ENCODE measurements around the gene RALGAPB. TPM values are rescaled to one million over a fixed set of nuclear protein-coding genes. Genes with fewer than 3 reads are reported as not detected.

Gene RALGAPB
- total RNA-seq, 2 experiments from 2014 or later: 19.0 to 42.9 TPM

- Histone ChIP-seq H2AFZ (ENCODE audit: low read length) (no peak overlapping the region), H3K4me3 (ENCODE audit: low read depth, low read length, poor library complexity, severe bottlenecking) (no peak overlapping the region), H3K27ac (ENCODE audit: low read depth, low read length, poor library complexity, severe bottlenecking) (no peak overlapping the region), H3K36me3 (ENCODE audit: insufficient read depth, low read length) (no peaks in the 10 kb centered on the region), H3K4me1 (ENCODE audit: insufficient read depth, low read length, poor library complexity, severe bottlenecking) (no peaks in the 10 kb centered on the region), H3K79me2 (ENCODE audit: insufficient read depth, low read depth, low read length) (no peaks in the 10 kb centered on the region), H3K9me3 (ENCODE audit: low read length) (no peaks in the 10 kb centered on the region), H3K9me2 (ENCODE audit: insufficient read depth, low read length) (no peaks in the 10 kb centered on the region), H3K4me2 (ENCODE audit: low read length) (no peak overlapping the region), H4K20me1 (ENCODE audit: insufficient read depth, low read length) (no peaks in the 10 kb centered on the region)
- no peak for DNase-seq (ENCODE audit: low spot score)
- ChIA-PET POLR2A (no interaction called here), CTCF (ENCODE audit: unreplicated experiment) (no interaction called here)
- intact Hi-C loops (cut with micrococcal nuclease; ENCODE audit: unreplicated experiment): no loop called here
- TF ChIP-seq CTCF (conservative IDR thresholded peaks at IDR 0.05; ENCODE audit: low read length): no peak
- no peak for TF ChIP-seq EZH2phosphoT487 (IDR thresholded peaks at IDR 0.05; ENCODE audit: borderline replicate concordance, low read depth, low read length)
- no TSS peak for BruUV-seq (replicated peaks)
Observed at GRCh38 chr20:38625896-38626295, 153.3 kb downstream of the RALGAPB start.

GRCh38 chr20:38626921-38627659 lies 154.4 kb downstream of the RALGAPB start:
- Histone ChIP-seq H3K36me3 (ENCODE audit: insufficient read depth, low read length) (no peaks in the 10 kb centered on the region), H3K9me3 (ENCODE audit: low read length) (no peaks in the 10 kb centered on the region), H4K20me1 (ENCODE audit: insufficient read depth, low read length) (no peaks in the 10 kb centered on the region), H3K4me1 (ENCODE audit: insufficient read depth, low read length, poor library complexity, severe bottlenecking) (no peaks in the 10 kb centered on the region), H3K9me2 (ENCODE audit: insufficient read depth, low read length) (no peaks in the 10 kb centered on the region), H3K27ac (ENCODE audit: low read depth, low read length, poor library complexity, severe bottlenecking) (no peak overlapping the region), H3K4me2 (ENCODE audit: low read length) (no peak overlapping the region), H3K79me2 (ENCODE audit: insufficient read depth, low read depth, low read length) (no peaks in the 10 kb centered on the region), H3K4me3 (ENCODE audit: low read depth, low read length, poor library complexity, severe bottlenecking) (no peak overlapping the region), H2AFZ (ENCODE audit: low read length) (no peak overlapping the region)
- DNase-seq (ENCODE audit: low spot score): no peak
- no peak for TF ChIP-seq EZH2phosphoT487 (IDR thresholded peaks at IDR 0.05; ENCODE audit: borderline replicate concordance, low read depth, low read length)
- TF ChIP-seq CTCF (conservative IDR thresholded peaks at IDR 0.05; ENCODE audit: low read length): no peak
- ChIA-PET CTCF (ENCODE audit: unreplicated experiment) (no interaction called here), POLR2A (no interaction called here)
- intact Hi-C loops (cut with micrococcal nuclease; ENCODE audit: unreplicated experiment): no loop called here
- BruUV-seq (replicated peaks): no TSS peak

Small RNAs within 50 kb of the gene (microRNA-seq; reads per million reads assigned to microRNA genes)
- not detected for gene MIR548O2 (ENCODE audit: borderline replicate concordance)

Small RNAs within 50 kb of the gene (small RNA-seq; reads per million reads assigned to genes)
- gene MIR548O2 (not detected), gene RF00056 (not detected), gene SNORA60 (26.9 reads per million, percentile 97 among the genes with 10 or more reads in this experiment), gene SNORA71A (38.0 reads per million, percentile 98 among the genes with 10 or more reads in this experiment), gene SNORA71B (44.3 reads per million, percentile 98 among the genes with 10 or more reads in this experiment), gene SNORA71C (5.6 reads per million, percentile 92 among the genes with 10 or more reads in this experiment), gene SNORA71D (235 reads per million, percentile 99 among the genes with 10 or more reads in this experiment), gene SNORA71E (not detected)

Other genes with a start within 250 kb of the RALGAPB start
- not detected in 2 replicates for gene KIAA1755, start 212.1 kb upstream of the RALGAPB start, total RNA-seq (2014; rRNA removed; shearing (Covaris generic))
- gene KIAA1755, start 212.1 kb upstream of the RALGAPB start, total RNA-seq (2022): not detected in 2 replicates
- gene BPI, start 168.7 kb upstream of the RALGAPB start, total RNA-seq (2014; rRNA removed; shearing (Covaris generic)): not detected in 2 replicates
- gene BPI, start 168.7 kb upstream of the RALGAPB start, total RNA-seq (2022): not detected in 2 replicates
- not detected in 2 replicates for gene LBP, start 126.4 kb upstream of the RALGAPB start, total RNA-seq (2014; rRNA removed; shearing (Covaris generic))
- gene LBP, start 126.4 kb upstream of the RALGAPB start, total RNA-seq (2022): not detected in 2 replicates
- gene SNHG17, start 37.5 kb upstream of the RALGAPB start, total RNA-seq (2014; rRNA removed; shearing (Covaris generic)): 30.0 and 49.1 TPM in 2 replicates
- 96.3 and 111 TPM in 2 replicates for gene SNHG17, start 37.5 kb upstream of the RALGAPB start, total RNA-seq (2022)
- gene ADIG, start 108.4 kb downstream of the RALGAPB start, total RNA-seq (2014; rRNA removed; shearing (Covaris generic)): not detected in 2 replicates
- gene ADIG, start 108.4 kb downstream of the RALGAPB start, total RNA-seq (2022): not detected in 2 replicates
- not detected in 2 replicates for gene ARHGAP40, start 129.0 kb downstream of the RALGAPB start, total RNA-seq (2014; rRNA removed; shearing (Covaris generic))
- not detected in 2 replicates for gene ARHGAP40, start 129.0 kb downstream of the RALGAPB start, total RNA-seq (2022)